ENCODE measurements around the gene PPP2R3A. TPM values are rescaled to one million over a fixed set of nuclear protein-coding genes. Genes with fewer than 3 reads are reported as not detected.

PPP2R3A gene
- total and polyA plus RNA-seq, 2 experiments from 2014 or later: 6.4 to 15.2 TPM

DNA sequence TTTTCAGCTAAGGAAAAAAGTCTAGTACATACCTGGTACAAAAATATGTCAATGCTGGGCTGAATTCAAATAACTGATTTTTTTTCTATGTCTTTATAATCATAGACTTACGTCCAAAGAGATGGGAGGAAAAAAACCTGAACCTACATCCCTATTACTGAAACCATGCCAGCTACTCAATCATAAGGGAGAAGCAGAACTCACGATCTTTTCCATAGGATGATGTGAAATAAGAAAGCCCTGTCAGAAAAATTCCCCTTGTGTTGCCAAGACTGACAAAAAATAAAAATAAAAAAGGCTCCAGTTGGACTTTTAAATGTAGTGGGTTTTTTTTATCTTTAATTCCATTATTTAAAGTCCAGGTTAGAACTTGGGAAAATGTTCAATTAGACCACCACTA, 227.3 kb downstream of the PPP2R3A start:
- peaks cover 54% of the 10 kb centered on the region for H3K4me1 ChIP-seq (ENCODE audit: insufficient read depth)
- Mint-ChIP-seq H3K4me3 (peak overlapping the region; percentile 99), H3K36me3 (ENCODE audit: low read depth) (peaks cover 24% of the 10 kb centered on the region), H3K27me3 (ENCODE audit: insufficient read depth, low read depth, poor library complexity) (peaks cover 13% of the 10 kb centered on the region), H3K4me1 (peaks cover 41% of the 10 kb centered on the region), H3K27ac (no peak overlapping the region), H3K9me3 (peaks cover 7% of the 10 kb centered on the region)
- no peaks in the 10 kb centered on the region for H3K27me3 ChIP-seq (ENCODE audit: insufficient read depth)
- DNase-seq (ENCODE audit: low spot score) (no peak), ATAC-seq (no peak)
- peaks cover 11% of the 10 kb centered on the region; the same call in 1 of the 2 replicates for H3F3A ChIP-seq (replicated peaks; ENCODE audit: low read depth)
- peak overlapping the region; percentile 95 for H3K4me3 ChIP-seq
- H3K9me2 ChIP-seq (ENCODE audit: insufficient read depth): no peaks in the 10 kb centered on the region
- TF ChIP-seq, protein P1, sequence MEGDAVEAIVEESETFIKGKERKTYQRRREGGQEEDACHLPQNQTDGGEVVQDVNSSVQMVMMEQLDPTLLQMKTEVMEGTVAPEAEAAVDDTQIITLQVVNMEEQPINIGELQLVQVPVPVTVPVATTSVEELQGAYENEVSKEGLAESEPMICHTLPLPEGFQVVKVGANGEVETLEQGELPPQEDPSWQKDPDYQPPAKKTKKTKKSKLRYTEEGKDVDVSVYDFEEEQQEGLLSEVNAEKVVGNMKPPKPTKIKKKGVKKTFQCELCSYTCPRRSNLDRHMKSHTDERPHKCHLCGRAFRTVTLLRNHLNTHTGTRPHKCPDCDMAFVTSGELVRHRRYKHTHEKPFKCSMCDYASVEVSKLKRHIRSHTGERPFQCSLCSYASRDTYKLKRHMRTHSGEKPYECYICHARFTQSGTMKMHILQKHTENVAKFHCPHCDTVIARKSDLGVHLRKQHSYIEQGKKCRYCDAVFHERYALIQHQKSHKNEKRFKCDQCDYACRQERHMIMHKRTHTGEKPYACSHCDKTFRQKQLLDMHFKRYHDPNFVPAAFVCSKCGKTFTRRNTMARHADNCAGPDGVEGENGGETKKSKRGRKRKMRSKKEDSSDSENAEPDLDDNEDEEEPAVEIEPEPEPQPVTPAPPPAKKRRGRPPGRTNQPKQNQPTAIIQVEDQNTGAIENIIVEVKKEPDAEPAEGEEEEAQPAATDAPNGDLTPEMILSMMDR (conservative IDR thresholded peaks at IDR 0.05; ENCODE audit: low read depth in 2 of 2): no peak
- TF ChIP-seq CREB1 (CRISPR knock-in tag; IDR thresholded peaks at IDR 0.05; ENCODE audit: low read depth): no peak
- no peak for TF ChIP-seq JUNB (IDR thresholded peaks at IDR 0.05; ENCODE audit: unreplicated experiment)
- no peak overlapping the region for H3K27ac ChIP-seq (ENCODE audit: low read depth)
- H4K20me1 ChIP-seq (replicated peaks; ENCODE audit: insufficient read depth): peaks cover 70% of the 10 kb centered on the region
- no peaks in the 10 kb centered on the region for H3K36me3 ChIP-seq (ENCODE audit: insufficient read depth)
- peak overlapping the region; percentile 97 for H3K4me2 ChIP-seq
- H3K79me2 ChIP-seq (replicated peaks; ENCODE audit: insufficient read depth): peaks cover 75% of the 10 kb centered on the region
- H2AFZ ChIP-seq: no peak overlapping the region

DNA sequence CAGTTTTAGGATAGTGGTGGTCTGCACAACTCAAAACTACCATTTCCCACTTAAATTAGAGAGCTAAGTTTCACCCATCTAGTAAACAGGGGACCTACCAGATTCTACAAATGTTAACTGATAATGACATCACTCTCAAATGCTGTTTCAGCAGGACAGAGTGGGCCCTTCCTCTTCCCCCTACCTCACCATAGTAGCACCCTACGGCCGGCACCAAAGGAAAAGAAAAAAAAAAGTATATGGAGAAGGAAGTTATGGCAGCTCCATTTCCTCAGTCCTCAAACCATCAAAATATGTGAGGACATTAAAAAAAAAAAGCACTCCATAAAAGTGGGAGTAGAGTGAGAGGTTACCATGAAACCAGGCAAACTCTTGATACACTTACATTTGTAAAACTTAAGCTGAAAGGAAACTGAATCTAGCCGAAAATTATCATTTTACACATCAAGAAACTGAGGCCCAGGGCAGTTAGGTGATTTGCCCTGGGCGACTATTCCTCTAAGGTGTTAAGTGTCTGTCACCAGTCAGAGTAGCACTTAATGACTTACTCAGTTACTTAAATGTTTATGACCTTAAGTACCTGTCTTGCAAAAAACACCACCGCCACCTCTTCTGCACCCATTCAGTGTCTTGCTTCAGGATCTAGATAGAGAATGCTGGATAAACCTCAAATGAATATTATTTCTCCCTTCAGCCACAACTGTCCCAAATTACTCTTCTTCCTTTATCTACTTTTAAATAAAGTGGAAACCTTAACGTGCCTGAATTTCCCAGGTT, 227.9 kb downstream of the PPP2R3A start:
- Mint-ChIP-seq H3K36me3 (ENCODE audit: low read depth) (peaks cover 29% of the 10 kb centered on the region), H3K9me3 (peaks cover 13% of the 10 kb centered on the region), H3K4me1 (peaks cover 41% of the 10 kb centered on the region), H3K4me3 (peak overlapping the region; percentile 99), H3K27me3 (ENCODE audit: insufficient read depth, low read depth, poor library complexity) (peaks cover 13% of the 10 kb centered on the region), H3K27ac (no peak overlapping the region)
- Histone ChIP-seq H3K4me3 (peak overlapping the region; percentile 95), H3K4me1 (ENCODE audit: insufficient read depth) (peaks cover 52% of the 10 kb centered on the region), H3K27ac (ENCODE audit: low read depth) (no peak overlapping the region), H4K20me1 (replicated peaks; ENCODE audit: insufficient read depth) (peaks cover 63% of the 10 kb centered on the region), H3K36me3 (ENCODE audit: insufficient read depth) (no peaks in the 10 kb centered on the region), H3K9me2 (ENCODE audit: insufficient read depth) (no peaks in the 10 kb centered on the region), H3K79me2 (replicated peaks; ENCODE audit: insufficient read depth) (peaks cover 68% of the 10 kb centered on the region), H3K27me3 (ENCODE audit: insufficient read depth) (no peaks in the 10 kb centered on the region), H3F3A (replicated peaks; ENCODE audit: low read depth) (peaks cover 16% of the 10 kb centered on the region; the same call in 1 of the 2 replicates), H3K4me2 (peak overlapping the region; percentile 97), H2AFZ (no peak overlapping the region)
- no peak for ATAC-seq
- DNase-seq (ENCODE audit: low spot score): no peak
- TF ChIP-seq STAT1 (IDR thresholded peaks at IDR 0.05; ENCODE audit: unreplicated experiment): no peak
- TF ChIP-seq, protein P2, sequence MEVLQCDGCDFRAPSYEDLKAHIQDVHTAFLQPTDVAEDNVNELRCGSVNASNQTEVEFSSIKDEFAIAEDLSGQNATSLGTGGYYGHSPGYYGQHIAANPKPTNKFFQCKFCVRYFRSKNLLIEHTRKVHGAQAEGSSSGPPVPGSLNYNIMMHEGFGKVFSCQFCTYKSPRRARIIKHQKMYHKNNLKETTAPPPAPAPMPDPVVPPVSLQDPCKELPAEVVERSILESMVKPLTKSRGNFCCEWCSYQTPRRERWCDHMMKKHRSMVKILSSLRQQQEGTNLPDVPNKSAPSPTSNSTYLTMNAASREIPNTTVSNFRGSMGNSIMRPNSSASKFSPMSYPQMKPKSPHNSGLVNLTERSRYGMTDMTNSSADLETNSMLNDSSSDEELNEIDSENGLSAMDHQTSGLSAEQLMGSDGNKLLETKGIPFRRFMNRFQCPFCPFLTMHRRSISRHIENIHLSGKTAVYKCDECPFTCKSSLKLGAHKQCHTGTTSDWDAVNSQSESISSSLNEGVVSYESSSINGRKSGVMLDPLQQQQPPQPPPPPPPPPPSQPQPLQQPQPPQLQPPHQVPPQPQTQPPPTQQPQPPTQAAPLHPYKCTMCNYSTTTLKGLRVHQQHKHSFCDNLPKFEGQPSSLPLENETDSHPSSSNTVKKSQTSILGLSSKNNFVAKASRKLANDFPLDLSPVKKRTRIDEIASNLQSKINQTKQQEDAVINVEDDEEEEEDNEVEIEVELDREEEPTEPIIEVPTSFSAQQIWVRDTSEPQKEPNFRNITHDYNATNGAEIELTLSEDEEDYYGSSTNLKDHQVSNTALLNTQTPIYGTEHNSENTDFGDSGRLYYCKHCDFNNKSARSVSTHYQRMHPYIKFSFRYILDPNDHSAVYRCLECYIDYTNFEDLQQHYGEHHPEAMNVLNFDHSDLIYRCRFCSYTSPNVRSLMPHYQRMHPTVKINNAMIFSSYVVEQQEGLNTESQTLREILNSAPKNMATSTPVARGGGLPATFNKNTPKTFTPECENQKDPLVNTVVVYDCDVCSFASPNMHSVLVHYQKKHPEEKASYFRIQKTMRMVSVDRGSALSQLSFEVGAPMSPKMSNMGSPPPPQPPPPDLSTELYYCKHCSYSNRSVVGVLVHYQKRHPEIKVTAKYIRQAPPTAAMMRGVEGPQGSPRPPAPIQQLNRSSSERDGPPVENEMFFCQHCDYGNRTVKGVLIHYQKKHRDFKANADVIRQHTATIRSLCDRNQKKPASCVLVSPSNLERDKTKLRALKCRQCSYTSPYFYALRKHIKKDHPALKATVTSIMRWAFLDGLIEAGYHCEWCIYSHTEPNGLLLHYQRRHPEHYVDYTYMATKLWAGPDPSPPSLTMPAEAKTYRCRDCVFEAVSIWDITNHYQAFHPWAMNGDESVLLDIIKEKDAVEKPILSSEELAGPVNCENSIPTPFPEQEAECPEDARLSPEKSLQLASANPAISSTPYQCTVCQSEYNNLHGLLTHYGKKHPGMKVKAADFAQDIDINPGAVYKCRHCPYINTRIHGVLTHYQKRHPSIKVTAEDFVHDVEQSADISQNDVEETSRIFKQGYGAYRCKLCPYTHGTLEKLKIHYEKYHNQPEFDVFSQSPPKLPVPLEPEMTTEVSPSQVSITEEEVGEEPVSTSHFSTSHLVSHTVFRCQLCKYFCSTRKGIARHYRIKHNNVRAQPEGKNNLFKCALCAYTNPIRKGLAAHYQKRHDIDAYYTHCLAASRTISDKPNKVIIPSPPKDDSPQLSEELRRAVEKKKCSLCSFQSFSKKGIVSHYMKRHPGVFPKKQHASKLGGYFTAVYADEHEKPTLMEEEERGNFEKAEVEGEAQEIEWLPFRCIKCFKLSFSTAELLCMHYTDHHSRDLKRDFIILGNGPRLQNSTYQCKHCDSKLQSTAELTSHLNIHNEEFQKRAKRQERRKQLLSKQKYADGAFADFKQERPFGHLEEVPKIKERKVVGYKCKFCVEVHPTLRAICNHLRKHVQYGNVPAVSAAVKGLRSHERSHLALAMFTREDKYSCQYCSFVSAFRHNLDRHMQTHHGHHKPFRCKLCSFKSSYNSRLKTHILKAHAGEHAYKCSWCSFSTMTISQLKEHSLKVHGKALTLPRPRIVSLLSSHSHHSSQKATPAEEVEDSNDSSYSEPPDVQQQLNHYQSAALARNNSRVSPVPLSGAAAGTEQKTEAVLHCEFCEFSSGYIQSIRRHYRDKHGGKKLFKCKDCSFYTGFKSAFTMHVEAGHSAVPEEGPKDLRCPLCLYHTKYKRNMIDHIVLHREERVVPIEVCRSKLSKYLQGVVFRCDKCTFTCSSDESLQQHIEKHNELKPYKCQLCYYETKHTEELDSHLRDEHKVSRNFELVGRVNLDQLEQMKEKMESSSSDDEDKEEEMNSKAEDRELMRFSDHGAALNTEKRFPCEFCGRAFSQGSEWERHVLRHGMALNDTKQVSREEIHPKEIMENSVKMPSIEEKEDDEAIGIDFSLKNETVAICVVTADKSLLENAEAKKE (CRISPR knock-in tag; IDR thresholded peaks at IDR 0.05): no peak
- TF ChIP-seq, protein P1 (conservative IDR thresholded peaks at IDR 0.05; ENCODE audit: low read depth in 2 of 2): no peak
